Liver (tissue), 9 donors: ENCODE data around the gene WFS1. TPM values are rescaled to one million over a fixed set of nuclear protein-coding genes. Genes with fewer than 3 reads are reported as not detected.

ENCODE experiments used
- DNase-seq: peaks from one replicate; pipeline ENCODE4 v3.0.0-alpha.2; 2017; ENCODE audit warnings: low spot score
- H3K27ac ChIP-seq, 2 donors: one replicate each; pipeline ENCODE4 v1.7.0; 2013; ENCODE audit warnings: inconsistent platforms in 2 of 2, low read length in 2 of 2, control low read depth in 1 of 2, low read depth in 1 of 2, mild to moderate bottlenecking in 1 of 2
- H3K27me3 ChIP-seq, 4 donors: one replicate each; pipeline versions ENCODE4 v1.6.1 to v1.7.0; 2013; ENCODE audit warnings: low read length in 3 of 4, inconsistent platforms in 1 of 4, mild to moderate bottlenecking in 1 of 4, moderate library complexity in 1 of 4; ENCODE audit not compliant: control insufficient read depth in 4 of 4, insufficient read depth in 4 of 4
- H3K36me3 ChIP-seq, 4 donors: one replicate each; pipeline versions ENCODE4 v1.6.1 to v1.7.0; 2013; ENCODE audit warnings: low read length in 3 of 4, mild to moderate bottlenecking in 3 of 4, low read depth in 1 of 4, moderate library complexity in 1 of 4; ENCODE audit not compliant: control insufficient read depth in 4 of 4, insufficient read depth in 3 of 4
- H3K4me1 ChIP-seq, 4 donors: one replicate each; pipeline versions ENCODE4 v1.6.1 to v1.7.0; 2013; ENCODE audit warnings: low read length in 3 of 4, mild to moderate bottlenecking in 3 of 4, moderate library complexity in 1 of 4; ENCODE audit not compliant: control insufficient read depth in 4 of 4, insufficient read depth in 4 of 4
- H3K4me3 ChIP-seq, 3 donors: one replicate each; pipeline versions ENCODE4 v1.6.1 to v1.7.0; 2013; ENCODE audit warnings: low read length in 3 of 3, control low read depth in 1 of 3, low read depth in 1 of 3, mild to moderate bottlenecking in 1 of 3
- H3K9ac ChIP-seq, 2 donors: one replicate each; pipeline ENCODE4 v1.7.0; 2013; ENCODE audit warnings: low read length in 2 of 2, mild to moderate bottlenecking in 2 of 2, moderate library complexity in 2 of 2, control low read depth in 1 of 2, low read depth in 1 of 2
- H3K9me3 ChIP-seq, 4 donors: one replicate each; pipeline versions ENCODE4 v1.6.1 to v1.7.0; 2013; ENCODE audit warnings: low read length in 3 of 4; ENCODE audit not compliant: control insufficient read depth in 4 of 4
- ATF3 ChIP-seq: IDR thresholded peaks from 2 replicates; pipeline ENCODE4 v1.6.1; 2016; ENCODE audit warnings: antibody characterized with exemption
- CTCF ChIP-seq: fragments of 150-350 bp; IDR thresholded peaks from 2 replicates; pipeline ENCODE4 v1.5.1; 2017; ENCODE audit warnings: improper control_type of control experiment, low read depth, low read length; ENCODE audit not compliant: missing input control
- FOXA1 ChIP-seq: IDR thresholded peaks from 2 replicates; pipeline ENCODE4 v1.6.1; 2016; ENCODE audit warnings: antibody characterized with exemption
- FOXA2 ChIP-seq: IDR thresholded peaks from 2 replicates; pipeline ENCODE4 v1.6.1; 2016; ENCODE audit warnings: antibody characterized with exemption
- GABPA ChIP-seq, 2 donors: IDR thresholded peaks in 1 of 2; conservative IDR thresholded peaks in 1 of 2; 2 replicates each; pipeline ENCODE4 v1.6.1; 2016; ENCODE audit warnings: antibody characterized with exemption in 2 of 2, mild to moderate bottlenecking in 1 of 2, moderate library complexity in 1 of 2
- HNF4A ChIP-seq, 2 donors: conservative IDR thresholded peaks; 2 replicates each; pipeline ENCODE4 v1.6.1; 2016; ENCODE audit warnings: antibody characterized with exemption in 2 of 2, mild to moderate bottlenecking in 2 of 2
- JUND ChIP-seq, 2 donors: IDR thresholded peaks; 2 replicates each; pipeline ENCODE4 v1.6.1; 2016; ENCODE audit warnings: antibody characterized with exemption in 2 of 2
- MAX ChIP-seq: IDR thresholded peaks from 2 replicates; pipeline ENCODE4 v1.6.1; 2016; ENCODE audit warnings: antibody characterized with exemption
- NR2F2 ChIP-seq: IDR thresholded peaks from 2 replicates; pipeline ENCODE4 v1.6.1; 2016; ENCODE audit warnings: antibody characterized with exemption
- RAD21 ChIP-seq, 2 donors: IDR thresholded peaks; 2 replicates each; pipeline ENCODE4 v1.6.1; 2016; ENCODE audit warnings: antibody characterized with exemption in 2 of 2, mild to moderate bottlenecking in 2 of 2
- REST ChIP-seq: IDR thresholded peaks from 2 replicates; pipeline ENCODE4 v1.6.1; 2016; ENCODE audit warnings: antibody characterized with exemption, mild to moderate bottlenecking
- RXRA ChIP-seq, 2 donors: IDR thresholded peaks; 2 replicates each; pipeline ENCODE4 v1.6.1; 2017 to 2018; ENCODE audit warnings: antibody characterized with exemption in 2 of 2, mild to moderate bottlenecking in 1 of 2
- TAF1 ChIP-seq: conservative IDR thresholded peaks from 2 replicates; pipeline ENCODE4 v1.6.1; 2016; ENCODE audit warnings: antibody characterized with exemption, mild to moderate bottlenecking
- YY1 ChIP-seq: IDR thresholded peaks from 2 replicates; pipeline ENCODE4 v1.6.1; 2016; ENCODE audit warnings: antibody characterized with exemption, mild to moderate bottlenecking
- ZBTB33 ChIP-seq: IDR thresholded peaks from 2 replicates; pipeline ENCODE4 v1.6.1; 2016; ENCODE audit warnings: antibody characterized with exemption
- WGBS: extraction: QIAGEN DNeasy Blood & Tissue Kit; methylation state at CpG from one replicate; pipeline ENCODE4 v1.1.7; 2013; 5-methylcytosine and 5-hydroxymethylcytosine counted together
- polyA plus RNA-seq, 2 donors: library from polyadenylated mRNA; stranded (reverse) in 1 of 2; unstranded in 1 of 2; fragments of 200-250 nt in 1 of 2; fragments of >200 nt in 1 of 2; fragmentation: Nextera tagmentation in 1 of 2; extraction: Ambion mirVana in 1 of 2; gene quantifications; one replicate each; pipeline versions ENCODE4 v1.2.1 to v1.2.3, GENCODE V29; 2013 to 2015
- total RNA-seq, 2 donors: library from RNA; depleted of rRNA; stranded (reverse); fragments of >200 nt; gene quantifications; one replicate each; pipeline ENCODE4 v1.2.3, GENCODE V29; 2014
- donor health status: healthy.
- donor health status: healthy.
- donor health status: healthy.
- donor health status: healthy.
- donor health status: healthy.

The WFS1 gene
- total and polyA plus RNA-seq, 4 donors, result 6.0 to 23.9 (median 13.0) TPM

GRCh38 chr4:6256141-6256540, 13.5 kb upstream of the WFS1 start:
- H3K36me3 ChIP-seq, result no peaks in the 10 kb centered on the region
- no peak overlapping the region for H3K9ac ChIP-seq
- no peaks in the 10 kb centered on the region for H3K4me1 ChIP-seq
- H3K4me3 ChIP-seq, result no peak overlapping the region
- H3K9me3 ChIP-seq, result no peaks in the 10 kb centered on the region
- no peak overlapping the region for H3K27ac ChIP-seq
- DNase-seq, result no peak
- WGBS, result 71% methylated on average over 9 of the region's 9 CpGs
- TF ChIP-seq RXRA (IDR thresholded peaks at IDR 0.05), result no peak
- TF ChIP-seq ATF3, result no peak
- no peak for TF ChIP-seq HNF4A (conservative IDR thresholded peaks at IDR 0.05)
- no peaks in the 10 kb centered on the region for H3K27me3 ChIP-seq

- Histone ChIP-seq H3K36me3 (no peaks in the 10 kb centered on the region), H3K9ac (no peak overlapping the region), H3K27ac (no peak overlapping the region), H3K9me3 (no peaks in the 10 kb centered on the region), H3K4me1 (no peaks in the 10 kb centered on the region), H3K4me3 (no peak overlapping the region), H3K27me3 (no peaks in the 10 kb centered on the region)
- TF ChIP-seq REST, result no peak
- TF ChIP-seq MAX, result no peak
- no peak for TF ChIP-seq YY1
- TF ChIP-seq FOXA1, result no peak
- WGBS, result 48% methylated on average over 18 of the region's 18 CpGs
- no peak for DNase-seq
Observed at GRCh38 chr4:6257247-6258025, 12.2 kb upstream of the WFS1 start.

GRCh38 chr4:6258026-6258360, 11.7 kb upstream of the WFS1 start:
- no peak overlapping the region for H3K9ac ChIP-seq
- no peaks in the 10 kb centered on the region for H3K36me3 ChIP-seq
- WGBS, result 91% methylated on average over 5 of the region's 5 CpGs
- H3K27ac ChIP-seq, result no peak overlapping the region
- no peak overlapping the region for H3K4me3 ChIP-seq
- H3K27me3 ChIP-seq, result no peaks in the 10 kb centered on the region
- no peaks in the 10 kb centered on the region for H3K9me3 ChIP-seq
- no peak for DNase-seq
- H3K4me1 ChIP-seq, result no peaks in the 10 kb centered on the region
- no peak for TF ChIP-seq CTCF
- no peak for TF ChIP-seq RAD21 (IDR thresholded peaks at IDR 0.05)
- TF ChIP-seq TAF1, result no peak
- TF ChIP-seq GABPA (IDR thresholded peaks at IDR 0.05 in 1 of 2, conservative IDR thresholded peaks at IDR 0.05 in 1 of 2), result no peak
- no peak for TF ChIP-seq JUND (IDR thresholded peaks at IDR 0.05)
- no peak for TF ChIP-seq FOXA2
- no peak for TF ChIP-seq ZBTB33
- no peak for TF ChIP-seq YY1
- TF ChIP-seq NR2F2, result no peak
